ENCODE data around the gene FKBP1C. TPM values are rescaled to one million over a fixed set of nuclear protein-coding genes. Genes with fewer than 3 reads are reported as not detected.
"Not testable (repeated sequence)": the region's sequence is repeated elsewhere in the genome, so short reads cannot be mapped to it uniquely, and the experiment has no call there.

Gene FKBP1C
- total and polyA plus RNA-seq, 12 donors: 0.25 to 2.9 (median 2.0) TPM; not detected in 3

GRCh38 chr6:63214816-63215215, 3.5 kb downstream of the FKBP1C start:
- Histone ChIP-seq H3K4me3 (no peak overlapping the region), H3K27ac (no peak overlapping the region), H3K9me3 (peaks cover 0 to 28% (median 0%) of the 10 kb centered on the region in 11 donors), H3K36me3 (no peaks in the 10 kb centered on the region), H3K4me1 (no peaks in the 10 kb centered on the region), H3K27me3 (no peaks in the 10 kb centered on the region)
- 37 to 45% methylated on average over 3 of the region's 3 CpGs for WGBS, 2 donors
- no peak for TF ChIP-seq CTCF (IDR thresholded peaks at IDR 0.05)
- ATAC-seq (no peak), DNase-seq (no peak)
- intact Hi-C loops (cut with DNase I): no loop called here

DNA sequence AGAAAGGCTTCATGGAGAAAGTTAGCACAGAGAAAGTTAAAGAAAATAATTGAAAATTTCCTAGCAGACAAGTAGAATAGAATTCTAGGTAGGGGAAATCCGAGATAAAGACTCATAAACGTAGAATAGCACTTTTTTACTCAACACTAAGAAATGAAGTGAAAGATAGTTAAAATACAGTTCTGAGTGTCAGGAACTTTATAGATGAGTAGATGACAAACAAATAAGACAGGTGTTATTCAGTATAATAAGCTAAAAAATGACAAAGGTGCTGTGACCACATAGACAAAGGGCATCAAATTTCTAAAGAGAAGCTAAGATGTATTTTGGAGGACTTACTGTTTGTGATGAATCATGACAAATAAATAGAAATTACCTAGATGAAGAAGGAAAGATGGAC, 12.9 kb downstream of the FKBP1C start:
- intact Hi-C loops (cut with DNase I): no loop called here
- no peak overlapping the region for H3K27ac ChIP-seq
- H3K27me3 ChIP-seq: no peaks in the 10 kb centered on the region
- H3K4me3 ChIP-seq: no peak overlapping the region
- peaks cover 0 to 3% (median 0%) of the 10 kb centered on the region in 11 donors for H3K9me3 ChIP-seq
- ATAC-seq (no peak), DNase-seq (no peak)
- TF ChIP-seq CTCF (IDR thresholded peaks at IDR 0.05): no peak
- 59 to 65% methylated on average over 2 of the region's 2 CpGs for WGBS, 2 donors
- no peaks in the 10 kb centered on the region for H3K36me3 ChIP-seq
- no peaks in the 10 kb centered on the region for H3K4me1 ChIP-seq

DNA sequence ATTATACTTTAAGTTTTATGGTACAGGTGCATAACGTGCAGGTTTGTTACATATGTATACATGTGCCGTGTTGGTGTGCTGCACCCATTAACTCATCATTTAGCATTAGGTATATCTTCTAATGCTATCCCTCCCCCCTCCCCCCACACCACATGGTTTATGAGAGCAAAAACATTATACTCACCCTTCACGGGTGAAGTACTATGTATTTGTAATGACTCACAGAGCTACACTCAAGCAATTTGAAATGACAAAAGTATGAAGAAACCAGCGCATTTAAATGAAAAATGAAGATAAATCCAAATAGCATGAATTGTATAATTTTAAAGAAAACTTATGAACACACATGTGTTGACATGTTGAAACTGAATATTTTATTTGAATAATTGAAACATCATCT, 14.7 kb downstream of the FKBP1C start:
- H3K27ac ChIP-seq; DNase-seq; H3K9me3 ChIP-seq; H3K27me3 ChIP-seq; H3K4me1 ChIP-seq; H3K4me3 ChIP-seq; H3K36me3 ChIP-seq; intact Hi-C loops (cut with DNase I); ATAC-seq: not testable (repeated sequence)
- WGBS, 2 donors: 60 to 64% methylated on average over 4 of the region's 4 CpGs

GRCh38 chr6:63227928-63228894, 16.9 kb downstream of the FKBP1C start:
- H3K27me3 ChIP-seq; H3K36me3 ChIP-seq; DNase-seq; H3K4me1 ChIP-seq; H3K9me3 ChIP-seq; H3K4me3 ChIP-seq; H3K27ac ChIP-seq; ATAC-seq; intact Hi-C loops (cut with DNase I): not testable (repeated sequence)
- 89 to 93% methylated on average over 32 of the region's 32 CpGs for WGBS, 2 donors

DNA sequence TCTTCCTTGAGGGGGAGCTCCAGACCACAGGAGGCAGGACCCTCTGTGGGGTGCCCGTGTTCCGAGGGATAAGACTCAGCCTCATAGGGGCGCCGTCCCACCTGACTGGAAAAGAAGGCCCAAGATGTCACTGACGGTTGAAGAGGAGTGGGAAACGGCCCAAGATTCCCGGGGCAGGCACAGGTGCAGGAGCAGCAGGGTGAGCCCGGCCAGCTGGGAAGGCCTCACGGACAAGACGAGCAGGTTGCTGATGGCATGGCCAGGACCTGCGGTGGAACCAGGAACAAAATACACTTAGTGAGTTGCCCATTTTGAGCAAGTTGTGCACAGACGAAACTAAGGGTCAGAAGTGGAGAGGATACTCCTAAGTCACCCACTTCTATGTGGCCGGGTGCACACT, 18.8 kb downstream of the FKBP1C start:
- H3K27me3 ChIP-seq; H3K27ac ChIP-seq; H3K4me3 ChIP-seq; DNase-seq; ATAC-seq; intact Hi-C loops (cut with DNase I); H3K36me3 ChIP-seq; H3K4me1 ChIP-seq: not testable (repeated sequence)
- peaks cover 0 to 13% (median 0%) of the 10 kb centered on the region in 11 donors for H3K9me3 ChIP-seq
- 85 to 90% methylated on average over 13 of the region's 13 CpGs for WGBS, 2 donors

- intact Hi-C loops (cut with DNase I); DNase-seq: not testable (repeated sequence)
- 83 to 89% methylated on average over 10 to 12 of the region's 12 CpGs for WGBS, 2 donors
Measured at GRCh38 chr6:63230511-63230910, 19.2 kb downstream of the FKBP1C start.

More at GRCh38 chr6:63230511-63230910, 19.2 kb downstream of the FKBP1C start:
- H3K9me3 ChIP-seq: peaks cover 0 to 18% (median 0%) of the 10 kb centered on the region in 11 donors
- H3K36me3 ChIP-seq, H3K27ac ChIP-seq, H3K27me3 ChIP-seq, ATAC-seq, H3K4me3 ChIP-seq, H3K4me1 ChIP-seq: not testable (repeated sequence)

Data from heart right ventricle (tissue), 16 donors.